PC-9 (cell line): ENCODE data around the gene LIN37. TPM values are rescaled to one million over a fixed set of nuclear protein-coding genes. Genes with fewer than 3 reads are reported as not detected.

Experiments
- BruUV-seq: library from RNA; stranded (reverse); fragments of 400-500 nt; replicated peaks from 2 replicates; lab custom pipeline; 2021; lab: Mats Ljungman, UMichigan
- CTCF ChIA-PET: fragments of 300-600 bp; sonication (Branson Sonifier 250); formaldehyde crosslinking; loops from one replicate; lab custom pipeline; 2022; ENCODE audit warnings: antibody characterized with exemption; lab: Charles Lee
- POLR2A ChIA-PET: fragments of 300-600 bp; sonication (Branson Sonifier 250); formaldehyde crosslinking; loops from one replicate; lab custom pipeline; 2022; ENCODE audit warnings: antibody characterized with exemption; ENCODE audit not compliant: unreplicated experiment; lab: Charles Lee
- DNase-seq, 2 experiments: peaks; one replicate each; pipeline versions ENCODE4 v3.0.0 to v3.0.0-alpha.2; 2015 to 2022; ENCODE audit warnings: mixed read lengths in 1 of 2
- H2AFZ ChIP-seq: fragments of 200-600 bp; sonication (generic); 2 replicates; pipeline ENCODE4 v1.8.1; 2017; ENCODE audit warnings: antibody characterized with exemption
- H3F3A ChIP-seq: fragments of 200-600 bp; sonication (generic); 2 replicates; pipeline ENCODE4 v1.8.1; 2017; ENCODE audit warnings: antibody characterized with exemption, mild to moderate bottlenecking, low read depth; ENCODE audit not compliant: insufficient read depth
- H3K27ac ChIP-seq: fragments of 200-600 bp; sonication (generic); 2 replicates; pipeline ENCODE4 v1.6.1; 2016; ENCODE audit warnings: mixed run types
- H3K27me3 ChIP-seq: fragments of 200-600 bp; sonication (generic); 2 replicates; pipeline ENCODE4 v1.6.1; 2016; ENCODE audit warnings: low read depth, mixed run types; ENCODE audit not compliant: insufficient read depth
- H3K36me3 ChIP-seq: fragments of 200-600 bp; sonication (generic); 2 replicates; pipeline ENCODE4 v1.6.1; 2016; ENCODE audit warnings: low read depth, mixed run types
- H3K4me1 ChIP-seq: fragments of 200-600 bp; sonication (generic); replicated peaks from 2 replicates; pipeline ENCODE4 v1.6.1; 2016; ENCODE audit warnings: mixed run types; ENCODE audit not compliant: insufficient read depth
- H3K4me2 ChIP-seq: fragments of 200-600 bp; sonication (generic); 2 replicates; pipeline ENCODE4 v1.6.1; 2017; ENCODE audit warnings: mixed run types
- H3K4me3 ChIP-seq: fragments of 200-600 bp; sonication (generic); 2 replicates; pipeline ENCODE4 v1.6.1; 2016; ENCODE audit warnings: mixed run types
- H3K79me2 ChIP-seq: fragments of 200-600 bp; sonication (generic); 2 replicates; pipeline ENCODE4 v1.6.1; 2017; ENCODE audit warnings: low read depth, mixed run types
- H3K9me2 ChIP-seq: fragments of 200-600 bp; sonication (generic); 2 replicates; pipeline ENCODE4 v1.8.1; 2017; ENCODE audit warnings: mild to moderate bottlenecking; ENCODE audit not compliant: insufficient read depth
- H3K9me3 ChIP-seq: fragments of 200-600 bp; sonication (generic); 2 replicates; pipeline ENCODE4 v1.8.1; 2016; ENCODE audit warnings: low read depth; ENCODE audit not compliant: insufficient read depth
- H4K20me1 ChIP-seq: fragments of 200-600 bp; sonication (generic); 2 replicates; pipeline ENCODE4 v1.8.1; 2017; ENCODE audit not compliant: insufficient read depth
- CTCF ChIP-seq: fragments of 200-600 bp; sonication (generic); conservative IDR thresholded peaks from 2 replicates; pipeline ENCODE4 v1.6.1; 2017; ENCODE audit warnings: mixed run types, antibody characterized with exemption, mild to moderate bottlenecking, moderate library complexity
- EZH2 ChIP-seq: fragments of 200-600 bp; sonication (generic); IDR thresholded peaks from 2 replicates; pipeline ENCODE4 v1.8.0; 2017; ENCODE audit warnings: antibody characterized with exemption, low read depth
- intact Hi-C: fragments of 100-400 bp; cut with micrococcal nuclease; formaldehyde crosslinking; loops from one replicate; pipeline ENCODE4 v1.10.0; 2022; ENCODE audit not compliant: unreplicated experiment
- total RNA-seq: library from RNA; stranded (reverse); gene quantifications from 2 replicates; pipeline ENCODE4 v1.2.3, GENCODE V29; 2021

Gene LIN37
- total RNA-seq, 1 experiment from 2014 or later = 17.0 TPM

GRCh38 chr19:35717665-35718344 is 30.6 kb upstream of the LIN37 start, which contains the start of gene KMT2B:
Gene KMT2B, plus strand, starts transcription at chr19:35718003. Its CDS starts 16 bp downstream, at chr19:35718019.
- Histone ChIP-seq H3F3A (peaks cover 6% of the 10 kb centered on the region; the same call in 1 of the 2 replicates), H4K20me1 (peaks cover 14% of the 10 kb centered on the region), H3K9me2 (no peaks in the 10 kb centered on the region), H3K4me1 (peaks cover 20% of the 10 kb centered on the region), H3K79me2 (peaks cover 34% of the 10 kb centered on the region), H3K9me3 (no peaks in the 10 kb centered on the region), H3K36me3 (no peaks in the 10 kb centered on the region), H3K4me2 (peak within 1 kb of the TSS; percentile 99), H3K27me3 (no peaks in the 10 kb centered on the region), H2AFZ (peak within 1 kb of the TSS; percentile 99), H3K4me3 (peak within 1 kb of the TSS; percentile 85), H3K27ac (peak within 1 kb of the TSS; percentile 45)
- ChIA-PET POLR2A (no interaction called here), CTCF (interaction anchor here (0.5 kb wide), 1 partner anchor 182 kb away, joined by 4 read pairs; no protein-coding TSS in a partner anchor)
- TF ChIP-seq EZH2 (no peak), CTCF (no peak)
- intact Hi-C loops = loop anchor here (1.0 to 5.0 kb wide), 11 partner anchors 25 to 745 kb away; partner anchors contain the start of genes COX6B1, LIN37, PSENEN and U2AF1L4
- BruUV-seq = no TSS peak
- peak in 1 of 2 experiments; percentile 96 for DNase-seq

- TF ChIP-seq EZH2 = no peak
- H3K36me3 ChIP-seq = no peaks in the 10 kb centered on the region
- peak in 1 of 2 experiments; percentile 29 for DNase-seq
- no peaks in the 10 kb centered on the region for H3K9me3 ChIP-seq
- H4K20me1 ChIP-seq = peaks cover 14% of the 10 kb centered on the region
- peaks cover 34% of the 10 kb centered on the region for H3K79me2 ChIP-seq
- no TSS peak for BruUV-seq
- ChIA-PET CTCF (no interaction called here), POLR2A (interaction anchor here (0.6 to 0.7 kb wide), 3 partner anchors 18 to 455 kb away, joined by 4 read pairs; no protein-coding TSS in a partner anchor)
- H3F3A ChIP-seq = peaks cover 6% of the 10 kb centered on the region; the same call in 1 of the 2 replicates
- H3K9me2 ChIP-seq = no peaks in the 10 kb centered on the region
- peak overlapping the region; percentile 83 for H3K4me2 ChIP-seq
- H3K27ac ChIP-seq = no peak overlapping the region
- no peaks in the 10 kb centered on the region for H3K27me3 ChIP-seq
- intact Hi-C loops = loop anchor here (5.0 kb wide), 1 partner anchor 401 kb away; no protein-coding TSS in a partner anchor
- H2AFZ ChIP-seq = peak overlapping the region; percentile 71; the same call in 1 of the 2 replicates
- H3K4me1 ChIP-seq = peaks cover 20% of the 10 kb centered on the region
- H3K4me3 ChIP-seq = peak overlapping the region; percentile 79
These were observed 29.9 kb upstream of the LIN37 start for GRCh38 chr19:35718345-35719041.

- H3F3A ChIP-seq = peaks cover 6% of the 10 kb centered on the region; the same call in 1 of the 2 replicates
- CTCF ChIA-PET = no interaction called here
- H4K20me1 ChIP-seq = peaks cover 14% of the 10 kb centered on the region
- peak overlapping the region; percentile 79; the same call in 1 of the 2 replicates for H3K4me3 ChIP-seq
- H3K9me2 ChIP-seq = no peaks in the 10 kb centered on the region
- no peaks in the 10 kb centered on the region for H3K36me3 ChIP-seq
- no peak for TF ChIP-seq EZH2
- TF ChIP-seq CTCF = no peak
- H3K9me3 ChIP-seq = no peaks in the 10 kb centered on the region
- intact Hi-C loops = loop anchor here (5.0 kb wide), 1 partner anchor 402 kb away; no protein-coding TSS in a partner anchor
- no peaks in the 10 kb centered on the region for H3K27me3 ChIP-seq
- no peak for DNase-seq
- H3K27ac ChIP-seq = no peak overlapping the region
- peaks cover 34% of the 10 kb centered on the region for H3K79me2 ChIP-seq
- peak overlapping the region; percentile 83 for H3K4me2 ChIP-seq
- no peak overlapping the region for H2AFZ ChIP-seq
- POLR2A ChIA-PET = interaction anchor here (0.6 kb wide), 1 partner anchor 456 kb away, joined by 4 read pairs; no protein-coding TSS in a partner anchor
- no TSS peak for BruUV-seq
- peaks cover 20% of the 10 kb centered on the region for H3K4me1 ChIP-seq
These were observed 28.8 kb upstream of the LIN37 start for GRCh38 chr19:35719402-35720162.
